ENCODE results near the gene LRP8.

LRP8 gene

DNA sequence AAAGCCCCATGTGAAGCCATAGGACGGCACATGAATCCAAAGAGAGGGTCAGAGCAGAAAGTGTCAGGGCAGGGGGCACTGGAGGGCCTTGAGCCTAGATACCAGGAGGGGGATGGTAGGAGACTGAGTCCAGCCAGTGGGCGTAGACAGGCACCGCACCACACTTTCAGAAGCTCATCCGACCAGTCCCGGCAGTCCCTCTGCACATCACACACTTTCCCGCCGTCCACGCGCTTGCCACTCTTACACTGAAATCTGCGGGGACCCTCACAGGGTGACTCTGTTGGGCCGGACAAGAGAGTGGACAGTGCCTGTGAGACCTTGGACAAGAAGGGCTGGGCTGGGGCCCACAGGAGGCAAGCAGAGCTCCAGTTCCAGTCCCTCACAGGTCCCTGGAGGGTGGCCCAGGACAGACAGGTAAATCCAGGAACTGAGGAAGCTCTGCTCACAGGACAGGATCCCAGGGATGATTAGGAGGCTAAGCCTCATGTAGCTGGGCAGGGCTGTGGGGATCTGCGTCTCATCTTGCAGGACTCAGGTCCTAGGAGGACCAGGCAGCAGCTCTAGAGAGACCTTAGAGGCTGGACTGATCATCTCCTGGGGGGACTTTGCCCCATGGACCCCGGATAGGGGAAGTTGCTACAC lies 53.2 kb downstream of the LRP8 start:
- 93 to 94% methylated on average over 13 of the region's 13 CpGs for WGBS, 2 experiments
- no peak overlapping the region for H3K4me3 ChIP-seq (ENCODE audit: insufficient read depth, low read depth, low read length)
- no peaks in the 10 kb centered on the region for H3K36me3 ChIP-seq (ENCODE audit: control insufficient read depth, insufficient read depth, low read length)
- H3K27me3 ChIP-seq (ENCODE audit: control insufficient read depth, insufficient read depth, low read length, poor library complexity, severe bottlenecking): no peaks in the 10 kb centered on the region
- H3K4me1 ChIP-seq (ENCODE audit: control insufficient read depth, insufficient read depth, low read length): no peaks in the 10 kb centered on the region
- H3K9me3 ChIP-seq (ENCODE audit: control insufficient read depth, low read length): no peaks in the 10 kb centered on the region
- no peak overlapping the region for H3K27ac ChIP-seq (ENCODE audit: insufficient read depth, low read depth, low read length, poor library complexity, severe bottlenecking)

- 94 to 98% methylated on average over 4 of the region's 4 CpGs for WGBS, 2 experiments
- no peaks in the 10 kb centered on the region for H3K9me3 ChIP-seq (ENCODE audit: control insufficient read depth, low read length)
- H3K4me1 ChIP-seq (ENCODE audit: control insufficient read depth, insufficient read depth, low read length): no peaks in the 10 kb centered on the region
- no peaks in the 10 kb centered on the region for H3K36me3 ChIP-seq (ENCODE audit: control insufficient read depth, insufficient read depth, low read length)
- no peaks in the 10 kb centered on the region for H3K27me3 ChIP-seq (ENCODE audit: control insufficient read depth, insufficient read depth, low read length, poor library complexity, severe bottlenecking)
- H3K4me3 ChIP-seq (ENCODE audit: insufficient read depth, low read depth, low read length): no peak overlapping the region
- H3K27ac ChIP-seq (ENCODE audit: insufficient read depth, low read depth, low read length, poor library complexity, severe bottlenecking): no peak overlapping the region
Observed at GRCh38 chr1:53274026-53274425, 53.8 kb downstream of the LRP8 start.

DNA sequence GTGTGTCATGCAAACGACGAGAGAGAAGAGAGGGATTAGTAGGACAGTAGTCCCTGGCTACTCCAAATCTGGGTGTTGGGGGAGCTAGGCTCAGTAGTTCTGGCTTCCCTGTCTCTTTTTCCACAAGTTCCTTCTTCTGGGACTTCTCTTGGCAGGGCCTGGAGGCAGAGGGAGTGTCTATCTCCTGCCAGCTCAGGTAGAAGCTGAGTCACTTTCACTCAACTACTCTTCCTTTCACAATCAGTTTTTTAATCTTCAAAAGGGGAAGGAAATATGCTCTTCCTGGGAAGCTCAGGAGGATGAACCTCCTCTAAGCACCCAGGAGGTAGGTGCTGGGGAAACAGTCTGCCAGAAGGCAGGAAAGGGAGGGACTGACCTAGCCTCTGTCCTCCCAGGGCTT lies 54.3 kb downstream of the LRP8 start:
- no peaks in the 10 kb centered on the region for H3K4me1 ChIP-seq (ENCODE audit: control insufficient read depth, insufficient read depth, low read length)
- 90 to 92% methylated on average over 2 of the region's 2 CpGs for WGBS, 2 experiments
- no peak overlapping the region for H3K27ac ChIP-seq (ENCODE audit: insufficient read depth, low read depth, low read length, poor library complexity, severe bottlenecking)
- no peak overlapping the region for H3K4me3 ChIP-seq (ENCODE audit: insufficient read depth, low read depth, low read length)
- no peaks in the 10 kb centered on the region for H3K9me3 ChIP-seq (ENCODE audit: control insufficient read depth, low read length)
- H3K36me3 ChIP-seq (ENCODE audit: control insufficient read depth, insufficient read depth, low read length): no peaks in the 10 kb centered on the region
- no peaks in the 10 kb centered on the region for H3K27me3 ChIP-seq (ENCODE audit: control insufficient read depth, insufficient read depth, low read length, poor library complexity, severe bottlenecking)

GRCh38 chr1:53272349-53272748 lies 55.5 kb downstream of the LRP8 start:
- no peak overlapping the region for H3K4me3 ChIP-seq (ENCODE audit: insufficient read depth, low read depth, low read length)
- no peaks in the 10 kb centered on the region for H3K27me3 ChIP-seq (ENCODE audit: control insufficient read depth, insufficient read depth, low read length, poor library complexity, severe bottlenecking)
- WGBS, 2 experiments: 92 to 93% methylated on average over 4 of the region's 4 CpGs
- H3K9me3 ChIP-seq (ENCODE audit: control insufficient read depth, low read length): no peaks in the 10 kb centered on the region
- no peaks in the 10 kb centered on the region for H3K4me1 ChIP-seq (ENCODE audit: control insufficient read depth, insufficient read depth, low read length)
- H3K36me3 ChIP-seq (ENCODE audit: control insufficient read depth, insufficient read depth, low read length): peaks cover 4% of the 10 kb centered on the region
- H3K27ac ChIP-seq (ENCODE audit: insufficient read depth, low read depth, low read length, poor library complexity, severe bottlenecking): no peak overlapping the region

DNA sequence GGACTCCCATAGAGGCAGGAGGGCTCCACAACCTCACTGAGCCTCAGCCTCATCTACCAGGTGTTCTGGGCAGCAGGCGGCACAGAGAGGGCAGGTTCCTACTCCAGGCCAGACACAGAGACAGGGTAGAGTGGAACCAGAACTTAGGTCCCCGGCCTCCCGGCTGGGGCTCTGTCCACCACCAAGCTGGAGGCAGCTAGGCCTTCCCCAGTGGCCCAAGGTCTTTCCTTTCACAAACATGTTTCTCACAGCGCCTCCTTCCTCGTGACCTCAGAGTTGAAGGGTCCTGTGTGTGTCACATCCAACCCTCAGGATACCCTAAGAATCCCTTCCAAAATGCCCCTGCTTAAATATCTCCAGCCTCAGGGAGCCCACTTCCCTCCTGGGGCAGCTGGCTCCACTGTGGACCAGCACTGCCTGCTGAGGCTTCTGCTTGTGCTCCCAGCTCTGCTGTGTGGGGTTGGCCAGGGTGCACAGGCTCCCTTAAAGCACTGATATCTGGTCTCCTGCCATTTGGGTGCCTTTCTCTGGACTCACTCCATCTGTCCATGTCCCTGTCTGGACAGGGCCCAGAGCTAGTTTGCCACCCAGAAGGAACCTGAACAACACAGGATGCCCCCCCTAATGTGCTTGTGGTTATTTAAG lies 56.3 kb downstream of the LRP8 start:
- no peaks in the 10 kb centered on the region for H3K27me3 ChIP-seq (ENCODE audit: control insufficient read depth, insufficient read depth, low read length, poor library complexity, severe bottlenecking)
- no peaks in the 10 kb centered on the region for H3K9me3 ChIP-seq (ENCODE audit: control insufficient read depth, low read length)
- WGBS, 2 experiments: 93 to 96% methylated on average over 5 of the region's 5 CpGs
- no peak overlapping the region for H3K4me3 ChIP-seq (ENCODE audit: insufficient read depth, low read depth, low read length)
- no peaks in the 10 kb centered on the region for H3K4me1 ChIP-seq (ENCODE audit: control insufficient read depth, insufficient read depth, low read length)
- peaks cover 4% of the 10 kb centered on the region for H3K36me3 ChIP-seq (ENCODE audit: control insufficient read depth, insufficient read depth, low read length)
- H3K27ac ChIP-seq (ENCODE audit: insufficient read depth, low read depth, low read length, poor library complexity, severe bottlenecking): no peak overlapping the region

DNA sequence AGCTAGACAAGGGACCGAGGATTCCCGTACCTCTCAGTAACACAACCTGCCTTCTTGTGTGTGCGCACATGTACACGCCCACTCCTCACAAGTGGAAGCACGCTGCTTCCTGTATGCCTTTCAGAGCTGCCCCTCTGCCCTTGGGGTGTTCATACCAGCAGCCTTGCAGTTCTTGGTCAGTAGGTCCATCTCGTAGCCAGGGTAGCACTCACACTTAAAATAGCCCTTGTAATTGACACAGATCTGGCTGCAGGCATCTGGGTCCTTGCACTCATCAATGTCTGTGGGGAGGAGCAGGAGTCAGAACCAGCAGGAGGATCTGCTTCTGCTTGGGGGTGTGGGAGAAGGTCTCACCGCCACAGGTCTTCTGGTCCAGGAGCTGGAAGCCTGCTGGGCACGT lies 57.0 kb downstream of the LRP8 start:
- H3K27me3 ChIP-seq (ENCODE audit: control insufficient read depth, insufficient read depth, low read length, poor library complexity, severe bottlenecking): no peaks in the 10 kb centered on the region
- no peaks in the 10 kb centered on the region for H3K4me1 ChIP-seq (ENCODE audit: control insufficient read depth, insufficient read depth, low read length)
- H3K36me3 ChIP-seq (ENCODE audit: control insufficient read depth, insufficient read depth, low read length): peaks cover 4% of the 10 kb centered on the region
- 93 to 94% methylated on average over 8 of the region's 8 CpGs for WGBS, 2 experiments
- H3K4me3 ChIP-seq (ENCODE audit: insufficient read depth, low read depth, low read length): no peak overlapping the region
- H3K9me3 ChIP-seq (ENCODE audit: control insufficient read depth, low read length): no peaks in the 10 kb centered on the region
- no peak overlapping the region for H3K27ac ChIP-seq (ENCODE audit: insufficient read depth, low read depth, low read length, poor library complexity, severe bottlenecking)

- H3K4me1 ChIP-seq (ENCODE audit: control insufficient read depth, insufficient read depth, low read length): no peaks in the 10 kb centered on the region
- H3K27ac ChIP-seq (ENCODE audit: insufficient read depth, low read depth, low read length, poor library complexity, severe bottlenecking): no peak overlapping the region
- H3K27me3 ChIP-seq (ENCODE audit: control insufficient read depth, insufficient read depth, low read length, poor library complexity, severe bottlenecking): no peaks in the 10 kb centered on the region
- no peak overlapping the region for H3K4me3 ChIP-seq (ENCODE audit: insufficient read depth, low read depth, low read length)
- no peaks in the 10 kb centered on the region for H3K9me3 ChIP-seq (ENCODE audit: control insufficient read depth, low read length)
- H3K36me3 ChIP-seq (ENCODE audit: control insufficient read depth, insufficient read depth, low read length): peaks cover 4% of the 10 kb centered on the region
- WGBS, 2 experiments: 93% methylated on average over 1 of the region's 1 CpG
Observed at GRCh38 chr1:53270107-53270506, 57.8 kb downstream of the LRP8 start.

DNA sequence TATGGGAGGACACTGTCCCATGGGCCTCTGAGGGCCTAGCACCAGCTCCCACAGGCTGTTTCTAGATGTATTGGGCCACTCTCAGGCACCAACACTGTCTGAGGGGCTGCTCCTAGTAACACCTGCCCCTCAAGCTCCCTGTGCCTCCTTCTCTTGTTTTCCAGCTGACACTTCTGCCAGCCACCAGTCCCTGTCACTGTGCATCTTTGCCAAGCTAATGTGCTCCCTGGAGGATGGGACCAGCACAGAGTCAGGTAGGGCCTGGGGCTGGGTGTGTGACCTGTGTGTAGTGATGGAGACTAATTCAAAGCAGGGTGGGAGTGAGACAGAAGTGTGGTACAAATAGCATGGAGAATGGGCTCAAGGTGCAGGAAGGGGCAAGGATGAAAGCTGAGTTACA lies 60.1 kb downstream of the LRP8 start:
- Histone ChIP-seq H3K27ac (ENCODE audit: insufficient read depth, low read depth, low read length, poor library complexity, severe bottlenecking) (no peak overlapping the region), H3K4me1 (ENCODE audit: control insufficient read depth, insufficient read depth, low read length) (no peaks in the 10 kb centered on the region), H3K9me3 (ENCODE audit: control insufficient read depth, low read length) (no peaks in the 10 kb centered on the region), H3K4me3 (ENCODE audit: insufficient read depth, low read depth, low read length) (no peak overlapping the region), H3K27me3 (ENCODE audit: control insufficient read depth, insufficient read depth, low read length, poor library complexity, severe bottlenecking) (no peaks in the 10 kb centered on the region), H3K36me3 (ENCODE audit: control insufficient read depth, insufficient read depth, low read length) (peaks cover 4% of the 10 kb centered on the region)

GRCh38 chr1:53266038-53266437 lies 61.8 kb downstream of the LRP8 start:
- no peak overlapping the region for H3K27ac ChIP-seq (ENCODE audit: insufficient read depth, low read depth, low read length, poor library complexity, severe bottlenecking)
- no peaks in the 10 kb centered on the region for H3K27me3 ChIP-seq (ENCODE audit: control insufficient read depth, insufficient read depth, low read length, poor library complexity, severe bottlenecking)
- H3K4me3 ChIP-seq (ENCODE audit: insufficient read depth, low read depth, low read length): no peak overlapping the region
- peaks cover 4% of the 10 kb centered on the region for H3K36me3 ChIP-seq (ENCODE audit: control insufficient read depth, insufficient read depth, low read length)
- H3K4me1 ChIP-seq (ENCODE audit: control insufficient read depth, insufficient read depth, low read length): no peaks in the 10 kb centered on the region
- H3K9me3 ChIP-seq (ENCODE audit: control insufficient read depth, low read length): no peaks in the 10 kb centered on the region

GRCh38 chr1:53265581-53265980 lies 62.3 kb downstream of the LRP8 start:
- no peak overlapping the region for H3K4me3 ChIP-seq (ENCODE audit: insufficient read depth, low read depth, low read length)
- no peaks in the 10 kb centered on the region for H3K4me1 ChIP-seq (ENCODE audit: control insufficient read depth, insufficient read depth, low read length)
- H3K36me3 ChIP-seq (ENCODE audit: control insufficient read depth, insufficient read depth, low read length): peaks cover 4% of the 10 kb centered on the region
- no peaks in the 10 kb centered on the region for H3K27me3 ChIP-seq (ENCODE audit: control insufficient read depth, insufficient read depth, low read length, poor library complexity, severe bottlenecking)
- H3K27ac ChIP-seq (ENCODE audit: insufficient read depth, low read depth, low read length, poor library complexity, severe bottlenecking): no peak overlapping the region
- WGBS, 2 experiments: 97 to 98% methylated on average over 3 to 4 of the region's 4 CpGs
- no peaks in the 10 kb centered on the region for H3K9me3 ChIP-seq (ENCODE audit: control insufficient read depth, low read length)
